ENCODE measurements around the gene ABLIM3. TPM values are rescaled to one million over a fixed set of nuclear protein-coding genes. Genes with fewer than 3 reads are reported as not detected.

The ABLIM3 gene
- total and polyA plus RNA-seq, 2 donors (not counting 3 experiments of a cell fraction or from before 2014, with no cell fraction given) = 16.7 to 42.1 TPM

GRCh38 chr5:149299451-149300054 is 158.3 kb downstream of the ABLIM3 start:
- ChIA-PET CTCF (interaction anchor here (1.0 to 4.6 kb wide), 10 partner anchors 10 to 265 kb away, joined by 3 to 26 read pairs (median 8); no protein-coding TSS in a partner anchor), POLR2A (interaction anchor here (1.0 to 1.9 kb wide), 2 partner anchors 11 kb away, joined by 3 to 10 read pairs; no protein-coding TSS in a partner anchor)

GRCh38 chr5:149300441-149300840 is 159.1 kb downstream of the ABLIM3 start:
- H3K36me3 ChIP-seq (ENCODE audit: control insufficient read depth in 2 of 2, extremely low read depth in 1 of 2, insufficient read depth in 2 of 2, low read length in 2 of 2) = no peaks in the 10 kb centered on the region
- no peaks in the 10 kb centered on the region for H3K9me1 ChIP-seq (replicated peaks; ENCODE audit: control insufficient read depth, extremely low read depth, insufficient read depth, low read length)
- H3K79me2 ChIP-seq (ENCODE audit: control insufficient read depth, insufficient read depth, low read length) = no peaks in the 10 kb centered on the region
- H3K27me3 ChIP-seq (ENCODE audit: control insufficient read depth in 2 of 2, insufficient read depth in 2 of 2, low read length in 2 of 2) = no peaks in the 10 kb centered on the region
- no peaks in the 10 kb centered on the region for H3K9me3 ChIP-seq (replicated peaks; ENCODE audit: control insufficient read depth, insufficient read depth, low read length)
- H3K4me3 ChIP-seq (replicated peaks in 1 of 3; ENCODE audit: insufficient read depth in 1 of 3, low read depth in 1 of 3, low read length in 3 of 3) = no peak overlapping the region
- TF ChIP-seq POLR2A (IDR thresholded peaks at IDR 0.05; ENCODE audit: low read depth, low read length) = no peak
- TF ChIP-seq JUN (IDR thresholded peaks at IDR 0.05; ENCODE audit: borderline replicate concordance, insufficient read depth, insufficient read length, low read depth) = no peak
- no peak for TF ChIP-seq MAX (IDR thresholded peaks at IDR 0.05; ENCODE audit: insufficient read depth, insufficient read length)
- TF ChIP-seq GATA2 (IDR thresholded peaks at IDR 0.05; ENCODE audit: insufficient read depth, insufficient read length, low read depth, low read length) = no peak
- no peak for TF ChIP-seq CTCF (IDR thresholded peaks at IDR 0.05; ENCODE audit: extremely low read depth in 1 of 2, insufficient read depth in 1 of 2, low read depth in 1 of 2, low read length in 2 of 2)
- no peak for TF ChIP-seq EZH2 (IDR thresholded peaks at IDR 0.05; ENCODE audit: borderline replicate concordance, low read depth, low read length, severe bottlenecking)
- TF ChIP-seq POLR2AphosphoS5 (IDR thresholded peaks at IDR 0.05; ENCODE audit: insufficient read depth, low read depth, low read length) = no peak
- TF ChIP-seq MYC (IDR thresholded peaks at IDR 0.05; ENCODE audit: low read depth, low read length) = no peak
- no peak for TF ChIP-seq FOS (IDR thresholded peaks at IDR 0.05; ENCODE audit: borderline replicate concordance, insufficient read depth, low read length)
- H2AFZ ChIP-seq (ENCODE audit: low read depth, low read length) = no peak overlapping the region
- DNase-seq (ENCODE audit: low read depth, low spot score) = no peak
- BruUV-seq (replicated peaks) = no TSS peak
- H3K9ac ChIP-seq (replicated peaks; ENCODE audit: extremely low read depth, insufficient read depth, low read length) = no peak overlapping the region
- H4K20me1 ChIP-seq (replicated peaks; ENCODE audit: control insufficient read depth, extremely low read depth, insufficient read depth, low read length) = no peaks in the 10 kb centered on the region
- H3K4me1 ChIP-seq (ENCODE audit: control insufficient read depth, extremely low read depth, insufficient read depth, low read length) = peaks cover 28% of the 10 kb centered on the region
- ChIA-PET CTCF (interaction anchor here (1.5 to 4.6 kb wide), 4 partner anchors 9 to 67 kb away, joined by 8 to 26 read pairs (median 10); no protein-coding TSS in a partner anchor), POLR2A (no interaction called here)
- intact Hi-C loops (cut with micrococcal nuclease) (no loop called here), dilution Hi-C loops (cut with MboI; ENCODE audit: extremely low pct_ligation_motif_present, low sequenced_read_pairs) (no loop called here)
- no peak overlapping the region for H3K27ac ChIP-seq (ENCODE audit: insufficient read depth, low read depth, low read length)
- no peak for FAIRE-seq
- no peak overlapping the region for H3K4me2 ChIP-seq (ENCODE audit: insufficient read depth, low read length)

More at GRCh38 chr5:149299451-149300054, 158.3 kb downstream of the ABLIM3 start:
- FAIRE-seq (no peak), DNase-seq (ENCODE audit: low read depth, low spot score) (no peak)
- H2AFZ ChIP-seq (ENCODE audit: low read depth, low read length) = no peak overlapping the region
- H3K79me2 ChIP-seq (ENCODE audit: control insufficient read depth, insufficient read depth, low read length) = no peaks in the 10 kb centered on the region
- H3K27me3 ChIP-seq (ENCODE audit: control insufficient read depth in 2 of 2, insufficient read depth in 2 of 2, low read length in 2 of 2) = no peaks in the 10 kb centered on the region
- TF ChIP-seq MAX (IDR thresholded peaks at IDR 0.05; ENCODE audit: insufficient read depth, insufficient read length) = no peak
- TF ChIP-seq FOS (IDR thresholded peaks at IDR 0.05; ENCODE audit: borderline replicate concordance, insufficient read depth, low read length) = no peak
- no peak for TF ChIP-seq EZH2 (IDR thresholded peaks at IDR 0.05; ENCODE audit: borderline replicate concordance, low read depth, low read length, severe bottlenecking)
- no peak for TF ChIP-seq GATA2 (IDR thresholded peaks at IDR 0.05; ENCODE audit: insufficient read depth, insufficient read length, low read depth, low read length)
- no peak for TF ChIP-seq MYC (IDR thresholded peaks at IDR 0.05; ENCODE audit: low read depth, low read length)
- H3K4me1 ChIP-seq (ENCODE audit: control insufficient read depth, extremely low read depth, insufficient read depth, low read length) = peaks cover 28% of the 10 kb centered on the region
- intact Hi-C loops (cut with micrococcal nuclease) = loop anchor here (1.0 to 2.0 kb wide), 2 partner anchors 12 to 45 kb away; partner anchors contain the start of gene GRPEL2
- no peak overlapping the region for H3K4me3 ChIP-seq (replicated peaks in 1 of 3; ENCODE audit: insufficient read depth in 1 of 3, low read depth in 1 of 3, low read length in 3 of 3)
- H3K4me2 ChIP-seq (ENCODE audit: insufficient read depth, low read length) = no peak overlapping the region
- dilution Hi-C loops (cut with MboI; ENCODE audit: extremely low pct_ligation_motif_present, low sequenced_read_pairs) = no loop called here
- BruUV-seq (replicated peaks) = no TSS peak
- no peaks in the 10 kb centered on the region for H3K9me3 ChIP-seq (replicated peaks; ENCODE audit: control insufficient read depth, insufficient read depth, low read length)
- H4K20me1 ChIP-seq (replicated peaks; ENCODE audit: control insufficient read depth, extremely low read depth, insufficient read depth, low read length) = no peaks in the 10 kb centered on the region
- H3K27ac ChIP-seq (ENCODE audit: insufficient read depth, low read depth, low read length) = peak overlapping the region; percentile 80
- H3K9me1 ChIP-seq (replicated peaks; ENCODE audit: control insufficient read depth, extremely low read depth, insufficient read depth, low read length) = no peaks in the 10 kb centered on the region
- no peaks in the 10 kb centered on the region for H3K36me3 ChIP-seq (ENCODE audit: control insufficient read depth in 2 of 2, extremely low read depth in 1 of 2, insufficient read depth in 2 of 2, low read length in 2 of 2)
- H3K9ac ChIP-seq (replicated peaks; ENCODE audit: extremely low read depth, insufficient read depth, low read length) = peak overlapping the region; percentile 37
